ENCODE data around the gene PRSS8. TPM values are rescaled to one million over a fixed set of nuclear protein-coding genes. Genes with fewer than 3 reads are reported as not detected.

Gene PRSS8
- total RNA-seq, 1 donor from 2014 or later = not detected

DNA sequence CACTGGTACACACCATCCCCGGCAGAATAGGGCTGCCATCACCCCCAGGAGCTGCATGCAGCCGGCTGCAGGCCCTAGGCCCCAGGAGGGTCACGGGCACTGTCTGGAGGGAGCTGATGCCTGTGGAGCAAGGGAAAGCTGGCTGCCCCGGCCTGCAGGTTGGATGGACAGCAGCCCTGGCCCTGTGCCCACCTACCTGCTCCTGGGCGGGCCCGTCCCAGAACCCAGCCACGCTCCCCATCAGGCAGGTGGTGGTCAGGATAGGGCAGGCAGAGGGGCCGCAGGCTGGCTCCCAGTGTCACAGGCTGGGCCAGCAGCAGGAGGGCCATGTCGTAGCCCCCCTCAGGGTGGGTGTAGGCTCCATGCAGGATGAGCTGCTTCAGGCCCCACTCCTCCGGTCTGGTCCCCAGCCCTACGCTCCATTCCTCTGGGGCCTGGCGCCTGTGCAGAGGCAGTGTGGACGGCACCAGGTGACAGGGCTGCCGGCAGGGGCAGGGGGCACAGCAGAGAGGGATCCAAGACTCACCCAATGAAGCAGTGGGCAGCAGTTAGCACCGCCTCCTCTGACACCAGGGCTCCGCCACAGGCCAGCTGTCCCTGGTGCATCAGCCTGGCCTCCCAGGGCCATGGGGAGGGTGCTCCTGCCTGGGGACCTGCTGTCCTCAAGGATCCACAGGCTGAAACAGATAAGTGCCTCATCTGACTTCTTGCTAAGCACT is 50.8 kb downstream of the PRSS8 start:
- H3K4me3 Mint-ChIP-seq (ENCODE audit: unreplicated experiment) = no peak overlapping the region

GRCh38 chr16:31083981-31084380 is 51.5 kb downstream of the PRSS8 start:
- no peak overlapping the region for H3K4me3 Mint-ChIP-seq (ENCODE audit: unreplicated experiment)
- H3K27ac Mint-ChIP-seq (ENCODE audit: unreplicated experiment) = no peak overlapping the region
- H3K36me3 Mint-ChIP-seq (ENCODE audit: unreplicated experiment) = no peaks in the 10 kb centered on the region
- TF ChIP-seq, protein P1, sequence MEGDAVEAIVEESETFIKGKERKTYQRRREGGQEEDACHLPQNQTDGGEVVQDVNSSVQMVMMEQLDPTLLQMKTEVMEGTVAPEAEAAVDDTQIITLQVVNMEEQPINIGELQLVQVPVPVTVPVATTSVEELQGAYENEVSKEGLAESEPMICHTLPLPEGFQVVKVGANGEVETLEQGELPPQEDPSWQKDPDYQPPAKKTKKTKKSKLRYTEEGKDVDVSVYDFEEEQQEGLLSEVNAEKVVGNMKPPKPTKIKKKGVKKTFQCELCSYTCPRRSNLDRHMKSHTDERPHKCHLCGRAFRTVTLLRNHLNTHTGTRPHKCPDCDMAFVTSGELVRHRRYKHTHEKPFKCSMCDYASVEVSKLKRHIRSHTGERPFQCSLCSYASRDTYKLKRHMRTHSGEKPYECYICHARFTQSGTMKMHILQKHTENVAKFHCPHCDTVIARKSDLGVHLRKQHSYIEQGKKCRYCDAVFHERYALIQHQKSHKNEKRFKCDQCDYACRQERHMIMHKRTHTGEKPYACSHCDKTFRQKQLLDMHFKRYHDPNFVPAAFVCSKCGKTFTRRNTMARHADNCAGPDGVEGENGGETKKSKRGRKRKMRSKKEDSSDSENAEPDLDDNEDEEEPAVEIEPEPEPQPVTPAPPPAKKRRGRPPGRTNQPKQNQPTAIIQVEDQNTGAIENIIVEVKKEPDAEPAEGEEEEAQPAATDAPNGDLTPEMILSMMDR (IDR thresholded peaks at IDR 0.05; ENCODE audit: partially characterized antibody, unreplicated experiment) = no peak
- peaks cover 12% of the 10 kb centered on the region for H3K4me1 Mint-ChIP-seq (ENCODE audit: low read depth, unreplicated experiment)
- no peak for DNase-seq
- peaks cover 9% of the 10 kb centered on the region for H3K9me3 Mint-ChIP-seq (ENCODE audit: unreplicated experiment)
- peaks cover 7% of the 10 kb centered on the region for H3K27me3 Mint-ChIP-seq (ENCODE audit: unreplicated experiment)

More for the DNA sequence above, 50.8 kb downstream of the PRSS8 start:
- TF ChIP-seq, protein P1 (IDR thresholded peaks at IDR 0.05; ENCODE audit: partially characterized antibody, unreplicated experiment) = no peak
- H3K4me1 Mint-ChIP-seq (ENCODE audit: low read depth, unreplicated experiment) = peaks cover 12% of the 10 kb centered on the region
- H3K27ac Mint-ChIP-seq (ENCODE audit: unreplicated experiment) = no peak overlapping the region
- peaks cover 9% of the 10 kb centered on the region for H3K9me3 Mint-ChIP-seq (ENCODE audit: unreplicated experiment)
- no peak for DNase-seq
- no peaks in the 10 kb centered on the region for H3K36me3 Mint-ChIP-seq (ENCODE audit: unreplicated experiment)
- H3K27me3 Mint-ChIP-seq (ENCODE audit: unreplicated experiment) = peaks cover 7% of the 10 kb centered on the region

DNA sequence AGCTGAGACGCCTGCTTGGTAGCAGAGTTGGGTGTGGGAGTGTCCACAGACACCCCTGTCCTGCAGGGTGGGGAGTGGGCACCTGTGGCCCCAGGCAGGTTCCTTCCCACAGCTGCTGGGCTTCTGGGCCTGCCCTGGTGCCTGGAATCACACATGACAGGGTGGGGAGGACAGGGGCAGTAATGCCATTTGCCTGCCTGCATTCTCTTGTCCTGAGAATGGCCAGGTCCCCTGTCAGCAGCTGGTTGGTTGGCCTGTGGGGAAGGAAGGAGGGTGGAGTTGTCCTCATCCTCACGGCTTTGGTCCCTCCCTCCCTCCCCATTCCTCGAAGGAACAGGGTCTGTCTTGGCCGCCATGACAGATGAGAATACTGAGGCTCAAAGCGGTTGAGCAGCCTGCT is 52.0 kb downstream of the PRSS8 start:
- Mint-ChIP-seq H3K9me3 (ENCODE audit: unreplicated experiment) (peaks cover 12% of the 10 kb centered on the region), H3K4me1 (ENCODE audit: low read depth, unreplicated experiment) (peaks cover 12% of the 10 kb centered on the region), H3K36me3 (ENCODE audit: unreplicated experiment) (no peaks in the 10 kb centered on the region), H3K4me3 (ENCODE audit: unreplicated experiment) (no peak overlapping the region), H3K27me3 (ENCODE audit: unreplicated experiment) (peaks cover 7% of the 10 kb centered on the region), H3K27ac (ENCODE audit: unreplicated experiment) (no peak overlapping the region)
- DNase-seq = no peak
- TF ChIP-seq, protein P1 (IDR thresholded peaks at IDR 0.05; ENCODE audit: partially characterized antibody, unreplicated experiment) = no peak

GRCh38 chr16:31083081-31083480 is 52.4 kb downstream of the PRSS8 start:
- TF ChIP-seq, protein P1 (IDR thresholded peaks at IDR 0.05; ENCODE audit: partially characterized antibody, unreplicated experiment) = no peak
- no peak overlapping the region for H3K4me3 Mint-ChIP-seq (ENCODE audit: unreplicated experiment)
- no peak overlapping the region for H3K27ac Mint-ChIP-seq (ENCODE audit: unreplicated experiment)

DNA sequence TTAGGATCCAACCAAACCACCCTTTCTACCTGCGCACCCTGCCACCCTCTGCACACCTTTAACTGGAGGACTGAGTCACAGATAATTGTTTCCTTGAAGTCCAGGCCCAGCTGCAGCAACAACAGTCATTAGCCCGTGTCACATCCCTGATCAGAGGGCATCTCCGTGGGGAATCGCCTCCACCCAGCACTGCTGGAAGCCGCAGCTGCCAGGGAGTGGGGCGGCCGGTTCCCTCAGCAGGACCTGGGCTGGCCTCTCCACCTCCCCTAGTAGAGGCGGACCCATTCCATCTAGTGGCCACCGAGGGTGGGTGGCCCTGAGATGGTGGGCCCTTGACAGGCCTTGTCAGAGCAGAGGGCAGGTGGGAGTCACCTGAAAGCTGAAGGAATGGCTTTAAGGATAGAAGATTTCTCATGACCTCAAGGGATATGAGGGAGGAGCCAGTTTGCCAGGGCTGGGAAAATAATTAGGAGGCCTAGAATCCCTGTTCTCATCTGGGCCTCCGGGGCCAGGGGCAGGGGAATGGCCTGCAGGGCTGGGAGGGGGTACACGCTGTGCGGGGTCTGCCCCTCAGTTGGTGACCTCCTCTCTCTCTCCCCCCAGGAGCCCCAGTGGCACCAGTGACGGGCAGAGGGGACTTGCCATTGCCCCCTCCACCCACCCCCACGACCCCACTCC is 53.0 kb downstream of the PRSS8 start:
- Mint-ChIP-seq H3K27ac (ENCODE audit: unreplicated experiment) (no peak overlapping the region), H3K36me3 (ENCODE audit: unreplicated experiment) (no peaks in the 10 kb centered on the region), H3K4me3 (ENCODE audit: unreplicated experiment) (peak overlapping the region; percentile 45), H3K27me3 (ENCODE audit: unreplicated experiment) (peaks cover 7% of the 10 kb centered on the region), H3K4me1 (ENCODE audit: low read depth, unreplicated experiment) (peaks cover 12% of the 10 kb centered on the region), H3K9me3 (ENCODE audit: unreplicated experiment) (peaks cover 12% of the 10 kb centered on the region)
- TF ChIP-seq, protein P1 (IDR thresholded peaks at IDR 0.05; ENCODE audit: partially characterized antibody, unreplicated experiment) = no peak
- no peak for DNase-seq

More at GRCh38 chr16:31083081-31083480, 52.4 kb downstream of the PRSS8 start:
- Mint-ChIP-seq H3K9me3 (ENCODE audit: unreplicated experiment) (peaks cover 12% of the 10 kb centered on the region), H3K4me1 (ENCODE audit: low read depth, unreplicated experiment) (peaks cover 12% of the 10 kb centered on the region), H3K36me3 (ENCODE audit: unreplicated experiment) (no peaks in the 10 kb centered on the region), H3K27me3 (ENCODE audit: unreplicated experiment) (peaks cover 7% of the 10 kb centered on the region)
- DNase-seq = no peak

Measured in glutamatergic neuron (in vitro differentiated cells).